OCI-LY3 (cell line): ENCODE measurements around the gene GBP1.
"Not testable (repeated sequence)": the region's sequence is repeated elsewhere in the genome, so short reads cannot be mapped to it uniquely, and the experiment has no call there.

Source experiments
- H2AFZ ChIP-seq: fragments of 200-600, 300-600 bp; shearing (Covaris generic); 2 replicates; pipeline ENCODE4 v1.6.0; 2014; ENCODE audit warnings: antibody characterized with exemption, low read depth, low read length
- H3K27ac ChIP-seq: fragments of 200-600, 300-600 bp; sonication (generic); 2 replicates; pipeline ENCODE4 v1.5.1; 2014; ENCODE audit warnings: mild to moderate bottlenecking, low read length, moderate library complexity, mixed read lengths
- H3K27me3 ChIP-seq: fragments of 200-600, 300-600 bp; sonication (generic); 2 replicates; pipeline ENCODE4 v1.6.1; 2014; ENCODE audit warnings: low read depth, low read length, mixed read lengths
- H3K36me3 ChIP-seq: fragments of 200-600, 300-600 bp; sonication (generic); replicated peaks from 2 replicates; pipeline ENCODE3; 2014; ENCODE audit warnings: low read depth, low read length, mixed read lengths
- H3K4me1 ChIP-seq: fragments of 300-600, 200-600 bp; sonication (generic); 2 replicates; pipeline ENCODE4 v1.6.1; 2014; ENCODE audit warnings: low read length, mixed read lengths
- H3K4me2 ChIP-seq: fragments of 200-600, 300-600 bp; sonication (generic); 2 replicates; pipeline ENCODE4 v1.6.1; 2014; ENCODE audit warnings: low read length, mixed read lengths
- H3K4me3 ChIP-seq: fragments of 300-600, 200-600 bp; sonication (generic); 2 replicates; pipeline ENCODE4 v1.5.1; 2014; ENCODE audit warnings: antibody characterized with exemption, mild to moderate bottlenecking, low read length, moderate library complexity
- H3K79me2 ChIP-seq: fragments of 300-600, 200-600 bp; shearing (Covaris generic); 2 replicates; pipeline ENCODE4 v1.6.1; 2014; ENCODE audit warnings: mild to moderate bottlenecking, low read length, mixed read lengths
- H3K9ac ChIP-seq: fragments of 300-600, 200-600 bp; shearing (Covaris generic); 2 replicates; pipeline ENCODE4 v1.6.0; 2014; ENCODE audit warnings: mild to moderate bottlenecking, low read length, moderate library complexity
- H3K9me3 ChIP-seq: fragments of 200-600, 300-600 bp; shearing (Covaris generic); 2 replicates; pipeline ENCODE4 v1.6.1; 2014; ENCODE audit warnings: low read length, mixed read lengths; ENCODE audit not compliant: insufficient read depth
- H4K20me1 ChIP-seq: fragments of 200-600, 300-600 bp; sonication (generic); 2 replicates; pipeline ENCODE4 v1.6.1; 2016; ENCODE audit warnings: low read length, mixed read lengths; ENCODE audit not compliant: insufficient read depth
- EZH2phosphoT487 ChIP-seq: fragments of 200-600 bp; shearing (Covaris generic); IDR thresholded peaks from 2 replicates; pipeline ENCODE4 v1.6.1; 2018; ENCODE audit warnings: antibody characterized with exemption, mixed run types, low read depth
- TF ChIP-seq, protein P1 (sequence below): fragments of 200-600, 300-600 bp; sonication (generic); IDR thresholded peaks from 2 replicates; pipeline ENCODE4 v1.5.1; 2014; ENCODE audit warnings: antibody characterized with exemption, low read length, low read depth

GBP1 gene

DNA sequence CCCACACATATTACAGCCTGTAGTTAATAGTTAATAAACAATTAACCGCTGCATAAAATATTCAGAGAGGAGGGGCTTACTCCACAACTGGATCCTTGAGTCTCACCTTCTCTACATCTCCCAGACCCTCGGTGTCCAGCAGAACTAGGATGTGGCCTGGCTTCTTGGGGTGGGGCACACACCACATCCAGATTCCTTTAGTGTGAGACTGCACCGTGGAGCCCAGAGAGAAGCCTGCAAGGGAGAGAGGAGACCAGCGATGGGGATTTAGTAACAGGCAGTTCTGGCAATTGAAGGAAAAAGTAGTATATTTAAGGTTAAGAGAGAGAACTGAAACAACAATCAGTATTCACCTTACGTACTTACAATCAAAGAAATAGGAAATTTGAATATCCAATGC is 4.9 kb downstream of the GBP1 start:
- H2AFZ ChIP-seq: no peak overlapping the region
- H3K27me3 ChIP-seq: no peaks in the 10 kb centered on the region
- no peak overlapping the region for H3K4me2 ChIP-seq
- H3K4me3 ChIP-seq: no peak overlapping the region
- no peaks in the 10 kb centered on the region for H3K36me3 ChIP-seq
- TF ChIP-seq, protein P1, sequence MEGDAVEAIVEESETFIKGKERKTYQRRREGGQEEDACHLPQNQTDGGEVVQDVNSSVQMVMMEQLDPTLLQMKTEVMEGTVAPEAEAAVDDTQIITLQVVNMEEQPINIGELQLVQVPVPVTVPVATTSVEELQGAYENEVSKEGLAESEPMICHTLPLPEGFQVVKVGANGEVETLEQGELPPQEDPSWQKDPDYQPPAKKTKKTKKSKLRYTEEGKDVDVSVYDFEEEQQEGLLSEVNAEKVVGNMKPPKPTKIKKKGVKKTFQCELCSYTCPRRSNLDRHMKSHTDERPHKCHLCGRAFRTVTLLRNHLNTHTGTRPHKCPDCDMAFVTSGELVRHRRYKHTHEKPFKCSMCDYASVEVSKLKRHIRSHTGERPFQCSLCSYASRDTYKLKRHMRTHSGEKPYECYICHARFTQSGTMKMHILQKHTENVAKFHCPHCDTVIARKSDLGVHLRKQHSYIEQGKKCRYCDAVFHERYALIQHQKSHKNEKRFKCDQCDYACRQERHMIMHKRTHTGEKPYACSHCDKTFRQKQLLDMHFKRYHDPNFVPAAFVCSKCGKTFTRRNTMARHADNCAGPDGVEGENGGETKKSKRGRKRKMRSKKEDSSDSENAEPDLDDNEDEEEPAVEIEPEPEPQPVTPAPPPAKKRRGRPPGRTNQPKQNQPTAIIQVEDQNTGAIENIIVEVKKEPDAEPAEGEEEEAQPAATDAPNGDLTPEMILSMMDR: no peak
- TF ChIP-seq EZH2phosphoT487: no peak
- H3K4me1 ChIP-seq: peaks cover 9% of the 10 kb centered on the region; the same call in 1 of the 2 replicates
- no peak overlapping the region for H3K9ac ChIP-seq
- H3K27ac ChIP-seq: no peak overlapping the region
- H3K79me2 ChIP-seq: no peaks in the 10 kb centered on the region
- H3K9me3 ChIP-seq: no peaks in the 10 kb centered on the region
- no peaks in the 10 kb centered on the region for H4K20me1 ChIP-seq

DNA sequence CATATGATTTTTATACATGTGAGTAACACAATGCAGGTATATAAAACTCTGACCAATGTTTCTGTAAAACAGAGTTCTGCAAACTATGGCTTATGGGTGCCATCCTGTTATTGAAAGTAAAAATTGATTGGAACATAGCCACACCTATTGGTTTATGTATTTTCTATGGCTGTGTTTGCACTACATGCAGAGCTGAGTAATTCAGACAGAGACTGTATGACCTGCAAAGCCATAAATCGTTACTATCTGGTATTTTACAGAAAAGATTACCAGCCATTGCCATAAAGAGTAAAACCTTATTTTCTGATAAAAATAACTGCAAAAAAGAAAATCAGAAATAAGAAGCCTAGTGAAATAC is 13.1 kb downstream of the GBP1 start:
- H3K4me1 ChIP-seq: no peaks in the 10 kb centered on the region
- H2AFZ ChIP-seq: no peak overlapping the region
- TF ChIP-seq, protein P1: no peak
- no peak overlapping the region for H3K27ac ChIP-seq
- H3K4me2 ChIP-seq: no peak overlapping the region
- no peaks in the 10 kb centered on the region for H4K20me1 ChIP-seq
- no peaks in the 10 kb centered on the region for H3K36me3 ChIP-seq
- no peaks in the 10 kb centered on the region for H3K27me3 ChIP-seq
- H3K9me3 ChIP-seq: no peaks in the 10 kb centered on the region
- H3K9ac ChIP-seq: no peak overlapping the region
- H3K4me3 ChIP-seq: no peak overlapping the region
- H3K79me2 ChIP-seq: no peaks in the 10 kb centered on the region

DNA sequence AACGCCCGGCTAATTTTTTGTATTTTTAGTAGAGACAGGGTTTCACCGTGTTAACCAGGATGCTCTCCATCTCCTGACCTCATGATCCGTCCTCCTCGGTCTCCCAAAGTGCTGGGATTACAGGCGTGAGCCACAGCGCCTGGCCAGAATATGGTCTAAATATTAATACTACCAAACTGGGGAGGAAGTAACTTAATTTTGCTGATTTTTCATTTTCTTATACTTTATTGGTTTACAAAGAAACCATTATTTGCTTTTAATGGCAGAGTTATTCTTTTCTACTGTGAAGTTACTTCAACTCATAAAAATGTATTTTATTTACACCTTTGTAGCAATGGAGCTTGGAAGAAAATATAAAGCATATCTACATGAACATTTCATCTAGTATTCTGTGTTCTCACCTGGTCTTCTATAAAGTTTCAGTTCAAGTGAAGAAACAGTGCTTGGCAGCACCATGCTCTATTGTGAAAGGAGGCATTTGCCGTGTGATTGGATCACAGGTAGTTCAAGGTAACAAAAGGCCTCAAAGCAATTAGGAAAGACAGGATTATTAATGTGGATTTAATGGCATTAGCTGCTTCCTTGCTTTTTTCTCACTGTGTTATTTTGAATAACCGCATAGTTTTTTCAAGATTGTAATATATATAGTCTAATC is 13.6 kb downstream of the GBP1 start:
- Histone ChIP-seq H3K9me3 (no peaks in the 10 kb centered on the region), H3K4me3 (no peak overlapping the region), H3K36me3 (no peaks in the 10 kb centered on the region), H3K27me3 (no peaks in the 10 kb centered on the region), H3K4me1 (no peaks in the 10 kb centered on the region), H3K9ac (no peak overlapping the region), H3K79me2 (no peaks in the 10 kb centered on the region), H3K27ac (no peak overlapping the region), H4K20me1 (no peaks in the 10 kb centered on the region), H3K4me2 (no peak overlapping the region), H2AFZ (no peak overlapping the region)
- TF ChIP-seq, protein P1: no peak
- no peak for TF ChIP-seq EZH2phosphoT487

DNA sequence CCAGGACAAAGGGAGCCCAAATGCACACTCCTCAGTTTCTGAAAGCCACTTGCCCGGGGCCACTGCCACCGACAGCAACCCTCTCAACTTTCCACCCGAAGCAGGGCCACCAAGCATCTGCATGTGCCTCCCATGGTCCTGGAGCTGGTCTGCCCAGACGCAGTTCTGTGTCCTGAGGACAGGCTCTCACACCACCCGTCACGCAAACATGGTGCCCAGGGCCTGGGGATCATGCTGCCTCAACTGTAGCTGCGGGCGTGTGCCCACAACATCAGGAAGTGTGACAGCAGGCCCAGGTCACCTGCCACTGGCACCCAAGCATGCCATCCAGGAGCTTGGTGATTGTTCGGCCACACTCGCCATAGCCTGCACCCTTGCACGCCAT is 14.4 kb downstream of the GBP1 start:
- no peak overlapping the region for H3K4me3 ChIP-seq
- no peaks in the 10 kb centered on the region for H3K79me2 ChIP-seq
- H3K4me1 ChIP-seq: no peaks in the 10 kb centered on the region
- TF ChIP-seq, protein P1: no peak
- no peak for TF ChIP-seq EZH2phosphoT487
- H3K4me2 ChIP-seq: no peak overlapping the region
- H3K9me3 ChIP-seq: no peaks in the 10 kb centered on the region
- H3K9ac ChIP-seq: no peak overlapping the region
- no peaks in the 10 kb centered on the region for H3K36me3 ChIP-seq
- no peaks in the 10 kb centered on the region for H3K27me3 ChIP-seq
- no peak overlapping the region for H2AFZ ChIP-seq
- H3K27ac ChIP-seq: no peak overlapping the region
- H4K20me1 ChIP-seq: no peaks in the 10 kb centered on the region

DNA sequence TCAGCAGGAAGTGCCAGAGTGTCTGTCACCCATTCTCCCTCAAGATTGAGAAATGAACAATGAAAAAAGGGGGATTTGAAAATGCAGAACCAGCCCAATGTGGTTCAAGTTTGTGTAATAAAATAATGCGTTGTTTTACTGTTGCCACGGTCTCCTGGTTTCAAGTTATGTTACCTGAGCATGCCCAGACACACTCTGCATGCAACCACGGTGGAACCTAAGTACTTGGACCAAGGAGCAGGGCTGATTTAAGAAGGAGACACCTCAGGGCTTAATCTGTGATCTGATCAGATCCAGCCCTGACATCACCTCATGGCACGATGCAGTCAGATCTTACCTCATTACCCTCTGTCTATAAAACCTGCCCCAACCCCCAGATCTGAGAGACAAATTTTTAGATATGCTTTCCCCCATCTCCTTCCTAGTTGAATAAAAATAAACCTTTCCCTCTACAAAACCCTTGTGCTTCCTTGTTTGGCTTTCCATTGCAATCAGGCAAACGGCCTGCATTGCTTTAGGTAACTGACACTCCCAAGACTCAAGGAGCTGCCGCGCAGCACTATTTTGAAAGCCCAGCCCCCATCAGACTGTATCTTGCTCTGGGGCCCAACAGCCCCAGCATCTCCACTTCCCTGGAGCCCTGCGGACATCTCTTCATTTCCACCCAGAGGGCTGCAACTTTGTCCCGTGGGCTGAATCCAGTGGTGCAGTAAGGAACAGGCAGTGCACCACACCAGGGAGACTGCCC is 14.9 kb downstream of the GBP1 start:
- not testable (repeated sequence) for H3K4me1 ChIP-seq, H3K27ac ChIP-seq, H2AFZ ChIP-seq, H3K9me3 ChIP-seq, H3K4me2 ChIP-seq, H4K20me1 ChIP-seq, H3K9ac ChIP-seq, H3K36me3 ChIP-seq, H3K27me3 ChIP-seq, H3K79me2 ChIP-seq, H3K4me3 ChIP-seq

DNA sequence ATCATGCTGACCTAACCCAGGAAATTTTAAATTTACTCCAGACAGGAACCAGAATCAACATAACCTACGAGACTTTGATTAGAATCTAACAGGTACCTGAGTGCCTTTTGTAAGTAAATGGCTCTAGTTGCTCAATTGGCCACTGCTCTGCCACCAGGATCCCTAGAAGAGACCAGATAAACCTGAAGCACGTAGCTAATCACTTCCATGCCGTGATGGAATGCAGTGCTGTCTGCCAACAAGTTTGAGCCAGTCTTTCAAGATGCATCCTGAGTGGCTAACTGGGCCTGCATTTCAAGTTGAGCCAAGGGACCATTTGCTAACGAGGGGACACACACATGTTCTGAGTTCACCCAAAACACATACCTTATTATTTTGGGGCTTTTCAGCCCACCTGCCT is 15.8 kb downstream of the GBP1 start:
- H3K4me1 ChIP-seq, H3K79me2 ChIP-seq, H3K4me2 ChIP-seq, H4K20me1 ChIP-seq, H3K9ac ChIP-seq, H2AFZ ChIP-seq, H3K4me3 ChIP-seq, H3K9me3 ChIP-seq, H3K36me3 ChIP-seq, H3K27ac ChIP-seq, H3K27me3 ChIP-seq: not testable (repeated sequence)
